K562 (cell line): Measurements from ENCODE around the gene DCAF15. TPM values are rescaled to one million over a fixed set of nuclear protein-coding genes. Genes with fewer than 3 reads are reported as not detected.

Experiments used
- ARNT ChIP-seq, 2 experiments: fragments of 450-650 bp; IDR thresholded peaks; 2 replicates each; pipeline ENCODE4 v1.6.1; 2016; ENCODE audit warnings: mild to moderate bottlenecking in 1 of 2
- ASH1L ChIP-seq: fragments of 450-650 bp; IDR thresholded peaks from 2 replicates; pipeline ENCODE4 v1.6.1; 2018; ENCODE audit warnings: borderline replicate concordance, mild to moderate bottlenecking, low read depth; ENCODE audit not compliant: partially characterized antibody
- ATF1 ChIP-seq, 2 experiments: fragments of 450-650 bp in 1 of 2; IDR thresholded peaks; 2 replicates each; pipeline ENCODE4 v1.6.1; 2016; ENCODE audit warnings: missing compliant biosample characterization in 1 of 2, missing genetic modification characterization in 1 of 2
- CBX5 ChIP-seq: IDR thresholded peaks from 2 replicates; pipeline ENCODE4 v1.6.1; 2014; ENCODE audit warnings: low read depth, borderline replicate concordance
- CREBBP ChIP-seq: IDR thresholded peaks from one replicate; pipeline ENCODE4 v1.6.1; 2012; ENCODE audit warnings: low read depth, mild to moderate bottlenecking, control low read depth, inconsistent platforms, low read length
- CREM ChIP-seq: IDR thresholded peaks from 2 replicates; pipeline ENCODE4 v1.6.1; 2014; ENCODE audit warnings: antibody characterized with exemption, low read depth
- CTBP1 ChIP-seq: fragments of 450-650 bp; IDR thresholded peaks from 2 replicates; pipeline ENCODE4 v1.6.1; 2016; ENCODE audit warnings: borderline replicate concordance
- ETS2 ChIP-seq: IDR thresholded peaks from 2 replicates; pipeline ENCODE4 v1.6.1; 2016; ENCODE audit warnings: borderline replicate concordance, missing genetic modification characterization, mild to moderate bottlenecking, moderate library complexity, missing compliant biosample characterization; ENCODE audit not compliant: poor library complexity, severe bottlenecking
- FOXK2 ChIP-seq, 2 experiments: fragments of 450-650 bp; IDR thresholded peaks in 1 of 2; conservative IDR thresholded peaks in 1 of 2; 2 replicates each; pipeline ENCODE4 v1.6.1; 2016; ENCODE audit warnings: low read depth in 2 of 2, mild to moderate bottlenecking in 1 of 2
- GABPB1 ChIP-seq: sonication (generic); formaldehyde crosslinking; IDR thresholded peaks from 2 replicates; pipeline ENCODE4 v1.8.0; 2022; ENCODE audit warnings: mild to moderate bottlenecking, missing genetic modification reagents
- HNRNPUL1 ChIP-seq: fragments of 200-400 bp; formaldehyde crosslinking; IDR thresholded peaks from 2 replicates; pipeline ENCODE4 v1.6.1; 2017; ENCODE audit warnings: low read length
- KDM1A ChIP-seq, 2 experiments: fragments of 450-650 bp; IDR thresholded peaks; 2 replicates each; pipeline ENCODE4 v1.6.1; 2016; ENCODE audit warnings: mild to moderate bottlenecking in 2 of 2
- MBD2 ChIP-seq: sonication (generic); IDR thresholded peaks from 2 replicates; pipeline ENCODE4 v1.6.1; 2016; ENCODE audit warnings: low read depth, borderline replicate concordance
- MCM7 ChIP-seq, 2 experiments: fragments of 450-650 bp; IDR thresholded peaks; 2 replicates each; pipeline ENCODE4 v1.6.1; 2016 to 2018
- NFYB ChIP-seq: IDR thresholded peaks from 2 replicates; pipeline ENCODE4 v1.6.1; 2011; ENCODE audit warnings: mild to moderate bottlenecking, moderate library complexity; ENCODE audit not compliant: insufficient read length; ENCODE audit errors: extremely low read depth
- NR2C1 ChIP-seq, 2 experiments: fragments of 450-650 bp; IDR thresholded peaks; 2 replicates each; pipeline ENCODE4 v1.6.1; 2017; ENCODE audit warnings: mild to moderate bottlenecking in 2 of 2, antibody characterized with exemption in 1 of 2, inconsistent platforms in 1 of 2, missing compliant biosample characterization in 1 of 2, missing genetic modification characterization in 1 of 2
- PURB ChIP-seq: sonication (generic); formaldehyde crosslinking; IDR thresholded peaks from 2 replicates; pipeline ENCODE4 v1.9.0; 2021; ENCODE audit warnings: low read depth, mild to moderate bottlenecking, missing genetic modification reagents
- RAD51 ChIP-seq: fragments of 450-650 bp; IDR thresholded peaks from 2 replicates; pipeline ENCODE4 v1.7.1; 2016; ENCODE audit warnings: low read depth, mild to moderate bottlenecking, borderline replicate concordance
- SIX5 ChIP-seq, 2 experiments: IDR thresholded peaks; 2 replicates each; pipeline ENCODE4 v1.6.1; 2011; ENCODE audit warnings: low read length in 2 of 2, borderline replicate concordance in 1 of 2, low read depth in 1 of 2, mild to moderate bottlenecking in 1 of 2, moderate library complexity in 1 of 2; ENCODE audit not compliant: insufficient read depth in 1 of 2
- TEAD1 ChIP-seq, 2 experiments: fragments of 450-650 bp in 1 of 2; sonication (generic) in 1 of 2; formaldehyde crosslinking; IDR thresholded peaks; 2 replicates each; pipeline versions ENCODE4 v1.4.0 to v1.8.0; 2020 to 2022; ENCODE audit warnings: mild to moderate bottlenecking in 2 of 2, missing genetic modification reagents in 1 of 2
- TRIM28 ChIP-seq: fragments of 450-650 bp; IDR thresholded peaks from 2 replicates; pipeline ENCODE4 v1.6.1; 2017
- ZNF12 ChIP-seq: sonication (generic); formaldehyde crosslinking; IDR thresholded peaks from 2 replicates; pipeline ENCODE4 v1.4.0; 2020; ENCODE audit warnings: mild to moderate bottlenecking, missing genetic modification reagents
- ZNF445 ChIP-seq: fragments of 250-450 bp; sonication (Bioruptor Pico); IDR thresholded peaks from 2 replicates; pipeline ENCODE4 v1.4.0; 2020; ENCODE audit warnings: low read depth, mild to moderate bottlenecking, moderate library complexity
- ZNF717 ChIP-seq: fragments of 250-450 bp; sonication (Bioruptor Pico); IDR thresholded peaks from 2 replicates; pipeline ENCODE4 v1.5.0; 2021
- ZNF79 ChIP-seq: fragments of 250-450 bp; sonication (Bioruptor Pico); IDR thresholded peaks from 2 replicates; pipeline ENCODE4 v1.4.0; 2020; ENCODE audit warnings: low read depth, mild to moderate bottlenecking, moderate library complexity
- polyA plus RNA-seq, 8 experiments: library from polyadenylated mRNA; depleted of rRNA in 4 of 8; stranded (reverse) in 5 of 8; unstranded in 3 of 8; fragments of >200 nt; fragmentation: Nextera tagmentation in 2 of 8; fragmentation: Illumina TruSeq in 1 of 8; extraction: Ambion mirVana in 2 of 8; extraction: Trizol in 1 of 8; gene quantifications; 2 replicates each; pipeline versions ENCODE4 v1.2.1 to v1.2.3, GENCODE V29; 2011 to 2014; ENCODE audit warnings: inconsistent platforms in 1 of 8, missing spikeins in 1 of 8
- total RNA-seq, 7 experiments: library from RNA; depleted of rRNA in 6 of 7; stranded (reverse); fragments of >200 nt in 6 of 7; fragmentation: Illumina TruSeq in 2 of 7; extraction: Trizol in 2 of 7; gene quantifications; 2 replicates each; pipeline versions ENCODE4 v1.2.1 to v1.2.3, GENCODE V29; 2011 to 2021; ENCODE audit warnings: low replicate concordance in 1 of 7
- TF ChIP-seq, protein P1 (sequence below), 2 experiments: fragments of 450-650 bp in 1 of 2; sonication (generic) in 1 of 2; formaldehyde crosslinking in 1 of 2; IDR thresholded peaks in 1 of 2; conservative IDR thresholded peaks in 1 of 2; 2 replicates each; pipeline versions ENCODE4 v1.6.1 to v1.8.1; 2016 to 2023; ENCODE audit warnings: mild to moderate bottlenecking in 2 of 2, moderate library complexity in 2 of 2, inconsistent platforms in 1 of 2, missing genetic modification reagents in 1 of 2
- TF ChIP-seq, protein P2 (sequence below): IDR thresholded peaks from 2 replicates; pipeline ENCODE4 v1.6.1; 2014; ENCODE audit warnings: antibody characterized with exemption

The DCAF15 gene
- total and polyA plus RNA-seq, 9 of the 15 experiments (the other 6 are each of a cell fraction or from before 2014, with no cell fraction given), result 0.17 to 68.5 (median 27.7) TPM

DNA sequence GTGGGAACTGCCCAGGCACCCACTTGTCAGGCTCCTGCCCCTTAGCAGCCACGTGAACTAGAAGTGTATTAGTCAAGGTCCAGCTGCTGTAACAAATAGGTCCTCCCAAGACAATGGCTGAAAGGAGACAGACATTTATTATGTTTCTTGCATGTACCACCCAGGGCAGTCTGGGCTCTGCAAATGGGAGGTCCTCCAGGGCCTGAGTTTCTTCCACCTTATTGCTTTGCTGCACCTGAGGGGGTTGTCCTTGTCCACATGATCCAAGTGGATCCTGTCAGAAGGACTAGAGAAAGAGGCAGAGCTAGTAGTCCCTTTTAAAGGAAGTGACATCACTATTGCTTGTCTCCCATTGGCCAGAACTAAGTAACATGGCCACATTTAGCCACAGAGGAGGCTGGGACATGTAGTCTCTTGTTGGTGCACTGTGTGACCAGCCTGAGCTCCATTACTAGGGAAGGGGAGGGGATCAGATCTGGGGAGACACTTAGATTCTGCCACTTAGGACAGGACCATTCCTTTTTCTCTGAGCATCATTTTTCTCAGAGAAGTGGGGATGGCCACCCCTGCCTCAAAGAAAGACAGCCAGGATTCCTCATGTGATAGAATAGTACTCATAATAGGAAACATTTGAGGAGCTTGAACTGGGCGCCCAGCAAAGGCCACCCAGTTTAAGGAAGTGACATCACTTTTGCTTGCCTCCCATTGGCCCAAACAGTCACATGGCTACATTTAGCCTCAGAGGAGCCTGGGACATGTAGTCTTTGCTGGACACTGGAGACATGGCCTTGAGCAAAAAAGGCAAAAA, 31.2 kb upstream of the DCAF15 start (continued):
- no peak for TF ChIP-seq CTBP1
- peak; percentile 82 for TF ChIP-seq RAD51
- TF ChIP-seq, protein P1, sequence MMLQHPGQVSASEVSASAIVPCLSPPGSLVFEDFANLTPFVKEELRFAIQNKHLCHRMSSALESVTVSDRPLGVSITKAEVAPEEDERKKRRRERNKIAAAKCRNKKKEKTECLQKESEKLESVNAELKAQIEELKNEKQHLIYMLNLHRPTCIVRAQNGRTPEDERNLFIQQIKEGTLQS (IDR thresholded peaks at IDR 0.05), result peak; percentile 52
- TF ChIP-seq, protein P1 (CRISPR knock-in tag; conservative IDR thresholded peaks at IDR 0.05), result no peak
- no peak for TF ChIP-seq PURB
- peak; percentile 93 for TF ChIP-seq GABPB1 (CRISPR knock-in tag)
- TF ChIP-seq ASH1L, result peak; percentile 57
- TF ChIP-seq MBD2, result peak; percentile 84; the same call in 1 of the 2 replicates
- TF ChIP-seq CBX5, result peak; percentile 31; the same call in 1 of the 2 replicates
- peak; percentile 100 for TF ChIP-seq ZNF12 (CRISPR knock-in tag)
- TF ChIP-seq ZNF79 (CRISPR knock-in tag), result no peak
- TF ChIP-seq, protein P2, sequence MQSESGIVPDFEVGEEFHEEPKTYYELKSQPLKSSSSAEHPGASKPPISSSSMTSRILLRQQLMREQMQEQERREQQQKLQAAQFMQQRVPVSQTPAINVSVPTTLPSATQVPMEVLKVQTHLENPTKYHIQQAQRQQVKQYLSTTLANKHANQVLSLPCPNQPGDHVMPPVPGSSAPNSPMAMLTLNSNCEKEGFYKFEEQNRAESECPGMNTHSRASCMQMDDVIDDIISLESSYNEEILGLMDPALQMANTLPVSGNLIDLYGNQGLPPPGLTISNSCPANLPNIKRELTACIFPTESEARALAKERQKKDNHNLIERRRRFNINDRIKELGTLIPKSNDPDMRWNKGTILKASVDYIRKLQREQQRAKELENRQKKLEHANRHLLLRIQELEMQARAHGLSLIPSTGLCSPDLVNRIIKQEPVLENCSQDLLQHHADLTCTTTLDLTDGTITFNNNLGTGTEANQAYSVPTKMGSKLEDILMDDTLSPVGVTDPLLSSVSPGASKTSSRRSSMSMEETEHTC, result no peak
- TF ChIP-seq NR2C1 (IDR thresholded peaks at IDR 0.05), result peak; percentile 14; the same call in 1 of the 2 replicates
- TF ChIP-seq NR2C1 (tag; IDR thresholded peaks at IDR 0.05), result no peak
- no peak for TF ChIP-seq HNRNPUL1
- no peak for TF ChIP-seq ATF1 (CRISPR knock-in tag; IDR thresholded peaks at IDR 0.05)
- peak; percentile 89 for TF ChIP-seq ATF1 (tag; IDR thresholded peaks at IDR 0.05)
- peak; percentile 88 for TF ChIP-seq TRIM28
- TF ChIP-seq SIX5 (IDR thresholded peaks at IDR 0.05; ENCODE audit: borderline replicate concordance in 1 of 2, insufficient read depth in 1 of 2, low read depth in 1 of 2, low read length in 2 of 2), result peak; percentile 75 to 77
- peak; percentile 84 for TF ChIP-seq CREM
- TF ChIP-seq ZNF445 (CRISPR knock-in tag), result no peak
- peak; percentile 27 for TF ChIP-seq NFYB
- peak in 1 of 2 experiments; percentile 33; a peak in 1 of 4 replicates for TF ChIP-seq KDM1A (IDR thresholded peaks at IDR 0.05)
- peak in 1 of 2 experiments; percentile 76; a peak in 1 of 4 replicates for TF ChIP-seq ARNT (IDR thresholded peaks at IDR 0.05)
- no peak for TF ChIP-seq ZNF717 (CRISPR knock-in tag)
- no peak for TF ChIP-seq ETS2 (tag)
- 0 out of 4 replicates have a peak, but pooled peaks of 1 of the 2 experiments have one; percentile 25 for TF ChIP-seq FOXK2 (conservative IDR thresholded peaks at IDR 0.05 in 1 of 2, IDR thresholded peaks at IDR 0.05 in 1 of 2; ENCODE audit: low read depth in 2 of 2)
- no peak for TF ChIP-seq MCM7 (IDR thresholded peaks at IDR 0.05)
- 0 out of 4 replicates have a peak, but pooled peaks of 1 of the 2 experiments have one; percentile 30 for TF ChIP-seq TEAD1 (CRISPR knock-in tag; IDR thresholded peaks at IDR 0.05)
- no peak for TF ChIP-seq CREBBP
